Central memory CD4-positive, alpha-beta T cell (primary cell): ENCODE results near the gene CAPN15.

Source experiments
- DNase-seq: peaks from one replicate; pipeline ENCODE4 v3.0.0; 2022

The CAPN15 gene

GRCh38 chr16:548586-548985, 21.1 kb downstream of the CAPN15 start:
- DNase-seq: no peak

DNA sequence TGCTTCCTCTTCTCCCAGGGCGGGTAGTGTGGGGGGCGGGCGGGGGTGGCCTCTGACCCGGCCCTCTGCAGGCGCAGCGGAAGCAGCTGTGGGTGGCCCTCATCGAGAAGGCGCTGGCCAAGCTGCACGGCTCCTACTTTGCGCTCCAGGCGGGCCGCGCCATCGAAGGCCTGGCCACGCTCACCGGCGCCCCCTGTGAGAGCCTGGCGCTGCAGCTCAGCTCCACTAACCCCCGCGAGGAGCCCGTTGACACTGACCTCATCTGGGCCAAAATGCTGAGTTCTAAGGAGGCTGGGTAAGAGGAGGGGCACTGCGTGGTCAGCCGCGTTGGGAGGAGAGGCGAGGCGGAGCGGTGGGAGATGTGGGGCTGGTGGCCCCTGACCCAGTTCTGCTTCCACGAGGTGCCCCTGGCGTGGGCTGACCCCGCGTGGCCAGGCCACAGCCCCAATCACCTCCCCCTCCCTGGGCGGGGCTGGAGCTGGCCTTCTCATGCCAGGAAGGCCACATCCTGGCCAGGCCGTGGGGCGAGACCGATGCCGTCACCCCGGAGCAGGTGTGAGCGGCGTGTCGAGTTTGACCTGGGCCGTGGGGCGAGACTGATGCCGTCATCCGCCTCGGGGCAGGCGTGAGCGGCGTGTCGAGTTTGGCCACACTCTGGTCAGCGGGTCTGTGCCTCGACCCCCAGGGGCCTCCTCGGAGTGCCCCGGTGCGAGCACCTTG, 22.2 kb downstream of the CAPN15 start:
- DNase-seq: no peak

- DNase-seq: no peak
Measured at GRCh38 chr16:551210-551609, 23.7 kb downstream of the CAPN15 start.

- DNase-seq: no peak
Measured at GRCh38 chr16:552171-552570, 24.7 kb downstream of the CAPN15 start.

DNA sequence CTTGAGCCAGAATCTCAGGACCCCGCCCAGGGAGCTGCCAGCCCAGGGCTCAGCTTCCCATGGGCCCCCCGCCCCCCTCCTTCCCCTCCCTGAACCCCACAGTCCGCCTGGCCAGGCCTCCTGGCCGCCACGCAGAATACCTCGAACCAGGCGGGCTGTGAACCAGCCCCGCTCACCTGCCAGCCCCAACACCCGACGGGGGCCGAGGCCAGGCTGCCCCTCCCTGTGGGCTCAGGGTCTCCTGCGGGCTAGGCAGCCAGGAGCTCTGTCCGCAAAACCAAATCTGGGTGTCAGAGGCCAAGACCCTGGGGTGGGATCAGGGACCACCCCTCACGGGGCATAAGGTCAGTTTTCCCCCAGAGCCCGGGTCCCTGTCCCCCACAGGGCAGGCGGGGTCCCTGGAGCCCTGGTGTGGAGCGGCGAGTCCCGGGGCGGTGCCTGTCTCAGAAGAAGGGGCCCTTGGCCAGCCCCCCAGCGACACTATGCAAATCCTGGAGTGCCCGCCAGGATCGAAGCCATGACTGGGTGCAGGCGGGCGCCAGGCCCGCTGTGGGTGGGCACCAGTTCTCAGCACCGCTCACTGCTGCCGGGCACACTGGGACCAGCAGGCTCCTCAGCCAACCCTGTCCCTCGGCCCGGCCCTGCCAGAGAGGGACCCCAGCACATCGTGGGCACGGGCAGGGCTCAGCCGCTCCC, 26.2 kb downstream of the CAPN15 start:
- no peak for DNase-seq

DNA sequence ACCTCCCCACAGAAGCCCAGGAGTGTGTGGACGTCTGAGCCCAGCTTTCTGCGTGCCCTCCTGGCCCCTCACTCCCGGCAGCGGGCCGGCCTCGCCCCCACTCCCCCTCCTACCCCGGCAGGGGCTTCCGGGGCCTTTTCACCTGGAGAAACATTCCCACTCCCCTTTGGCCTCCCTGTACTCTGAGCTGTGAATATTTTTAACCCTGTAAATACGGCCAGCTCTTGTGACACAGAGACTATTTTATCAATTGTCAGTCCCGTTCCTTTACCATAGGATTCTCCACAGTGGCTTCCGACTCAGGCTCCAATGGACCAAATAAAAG, 26.7 kb downstream of the CAPN15 start:
- no peak for DNase-seq

DNA sequence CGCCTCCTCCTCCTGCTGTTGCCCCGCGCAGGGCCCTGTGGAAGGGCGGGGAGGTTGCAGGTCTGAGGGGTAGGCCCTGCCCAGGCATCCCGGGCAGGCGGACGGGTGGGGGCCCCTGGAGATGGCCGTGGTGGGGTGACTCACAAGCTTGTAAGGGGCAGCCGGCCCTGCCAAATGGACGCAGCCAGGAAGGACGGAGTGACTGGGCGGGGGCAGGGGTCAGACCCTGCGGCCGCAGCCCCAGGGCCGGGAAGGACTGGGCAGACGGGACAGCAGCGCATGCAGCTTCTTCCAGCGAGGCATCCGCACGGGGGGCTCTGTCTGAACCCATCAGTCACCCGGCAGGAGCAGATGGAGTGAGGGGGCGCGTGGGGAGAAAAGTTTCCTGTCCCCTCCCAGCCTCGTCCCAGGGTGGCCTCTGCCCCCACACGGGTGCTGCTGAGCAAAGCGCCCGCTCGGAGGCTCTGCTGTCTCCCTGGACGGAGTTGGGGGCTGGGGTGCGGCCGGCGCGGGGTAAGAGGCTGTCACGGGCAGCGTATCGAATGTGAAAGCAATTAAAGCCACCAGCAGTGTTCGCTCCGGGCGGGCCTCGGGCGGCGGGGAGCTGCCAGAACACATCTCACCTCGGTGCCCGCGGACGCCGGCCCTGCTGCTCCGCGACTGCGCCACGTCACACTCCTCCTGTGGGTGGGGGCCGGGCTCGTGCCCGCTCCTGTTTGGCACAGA, 27.3 kb downstream of the CAPN15 start:
- no peak for DNase-seq

- DNase-seq: no peak
Measured at GRCh38 chr16:555528-556473, 28.3 kb downstream of the CAPN15 start.

DNA sequence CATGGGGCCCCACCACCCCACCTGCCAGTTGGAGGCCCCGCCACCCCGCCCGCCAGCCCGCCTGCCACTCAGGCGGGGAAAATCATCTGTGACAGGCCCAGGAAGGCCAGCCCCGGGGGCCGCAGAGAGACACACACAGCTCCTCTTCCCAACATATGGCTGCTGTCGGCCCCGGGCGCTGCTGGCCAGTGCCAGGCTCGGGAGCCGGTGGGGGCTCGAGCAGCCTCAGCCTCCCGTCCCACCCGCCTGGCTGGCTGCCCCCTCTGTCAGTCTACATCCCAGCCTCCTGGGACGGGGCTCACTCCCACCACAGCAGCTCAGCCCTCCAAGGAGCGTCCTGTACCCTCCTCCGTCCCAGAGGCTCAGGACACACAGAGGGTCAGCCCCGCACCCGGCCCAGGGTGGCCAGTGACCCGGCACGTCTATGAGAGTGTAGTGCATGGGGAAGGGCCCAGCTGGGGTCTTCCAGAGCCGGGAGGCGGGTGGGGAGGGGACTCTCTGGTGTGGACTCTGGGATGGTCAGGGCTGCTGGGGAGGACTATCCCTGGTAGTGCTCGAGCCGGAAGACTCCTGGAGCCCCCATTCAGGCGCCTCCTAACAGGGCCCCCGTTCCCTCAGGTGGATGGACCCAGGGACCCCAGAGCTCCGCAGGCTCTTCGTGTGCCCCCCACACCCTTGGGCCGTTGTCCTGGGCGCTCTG, 29.1 kb downstream of the CAPN15 start:
- DNase-seq: no peak

DNA sequence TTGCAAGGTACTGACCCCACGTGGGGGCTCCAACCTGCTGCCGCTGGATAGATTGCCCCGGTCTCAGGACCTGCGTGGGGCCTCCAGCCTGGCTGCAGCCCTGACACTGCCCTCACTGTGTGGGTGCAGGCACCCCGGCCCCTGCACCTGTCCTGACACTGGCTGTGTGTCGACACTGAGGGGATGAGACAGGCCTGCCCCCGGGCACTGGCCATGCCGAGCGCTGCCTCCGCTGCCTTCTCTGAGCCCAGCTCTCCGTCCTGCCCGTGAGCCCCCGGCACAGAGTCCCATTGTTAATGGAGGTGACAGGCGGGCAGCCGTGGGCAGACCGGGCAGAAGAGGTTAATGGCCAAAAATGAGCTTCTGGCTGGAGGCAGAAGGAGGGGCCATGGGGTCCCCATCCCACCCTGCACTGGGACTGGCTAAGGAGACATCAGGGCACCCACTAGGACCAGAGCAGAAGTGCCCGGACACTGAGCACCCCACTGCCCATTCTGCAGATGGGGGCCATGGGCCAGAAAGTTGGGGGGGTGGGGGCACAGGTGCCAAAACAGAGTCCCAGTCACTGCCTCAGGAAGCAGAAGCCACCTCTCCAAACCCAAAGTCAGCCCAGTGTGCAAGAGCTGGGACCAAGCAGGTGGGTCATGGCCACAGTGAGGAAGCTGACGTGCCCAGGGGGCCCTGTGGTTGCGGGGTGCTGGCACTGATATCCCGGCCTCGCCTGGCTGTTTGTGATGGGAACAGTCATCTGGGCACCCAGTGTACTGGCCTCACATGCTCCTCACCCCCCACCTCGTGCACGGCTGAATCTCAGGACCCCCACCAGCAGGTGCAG, 30.2 kb downstream of the CAPN15 start:
- no peak for DNase-seq

GRCh38 chr16:558298-559020, 30.9 kb downstream of the CAPN15 start:
- no peak for DNase-seq

DNA sequence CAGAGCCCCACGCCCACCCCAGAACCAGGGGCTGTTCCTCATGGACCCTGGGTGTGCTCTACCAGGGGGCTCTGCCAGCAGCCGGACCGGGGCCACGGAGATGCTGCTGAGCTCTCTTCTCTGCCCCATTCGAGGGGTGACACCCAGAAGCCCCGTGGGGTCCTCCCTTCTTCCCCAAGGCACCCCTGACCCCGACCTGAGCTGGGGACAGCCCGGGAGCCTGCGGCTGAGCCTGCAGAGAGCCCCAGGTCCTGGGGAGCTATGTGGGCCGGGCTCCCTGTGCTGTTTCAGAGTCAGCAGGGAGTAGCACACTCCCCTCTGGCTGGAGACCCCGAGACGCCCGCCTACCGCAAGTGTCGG, 31.5 kb downstream of the CAPN15 start:
- DNase-seq: no peak

GRCh38 chr16:559411-560203, 32.1 kb downstream of the CAPN15 start:
- no peak for DNase-seq

DNA sequence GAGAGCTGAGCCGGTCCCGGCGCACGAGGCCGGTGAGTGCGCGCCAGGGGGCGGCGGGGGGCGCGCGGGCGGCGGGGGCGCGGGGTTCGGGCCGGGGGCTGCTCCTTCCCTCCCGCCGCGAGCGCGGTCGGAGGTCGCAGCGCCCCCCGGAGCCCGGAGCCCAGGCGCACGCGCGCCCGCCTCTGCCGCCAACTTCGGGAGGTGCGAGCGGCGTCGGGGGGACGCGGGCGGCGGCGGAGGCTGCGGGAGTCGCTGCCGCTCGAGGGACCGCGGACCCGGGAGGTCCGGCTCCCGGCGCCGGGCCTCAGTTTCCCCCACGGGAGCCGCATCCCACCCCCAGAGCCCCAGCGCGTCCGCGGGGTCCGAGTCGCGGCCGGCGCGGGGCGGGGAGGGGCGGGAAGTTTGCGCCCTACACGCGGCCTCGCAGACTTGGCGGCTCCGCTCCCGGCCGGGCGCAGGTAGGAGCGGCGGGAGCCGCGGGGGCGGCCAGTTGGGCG, 32.7 kb downstream of the CAPN15 start, which contains the start of gene PRR35:
Gene PRR35 (plus strand): TSS at position 191 of the 497 bp plus-strand sequence. CDS start 2,901 bp downstream, outside the sequence.
- DNase-seq: no peak

GRCh38 chr16:560701-561412, 33.3 kb downstream of the CAPN15 start:
- no peak for DNase-seq

DNA sequence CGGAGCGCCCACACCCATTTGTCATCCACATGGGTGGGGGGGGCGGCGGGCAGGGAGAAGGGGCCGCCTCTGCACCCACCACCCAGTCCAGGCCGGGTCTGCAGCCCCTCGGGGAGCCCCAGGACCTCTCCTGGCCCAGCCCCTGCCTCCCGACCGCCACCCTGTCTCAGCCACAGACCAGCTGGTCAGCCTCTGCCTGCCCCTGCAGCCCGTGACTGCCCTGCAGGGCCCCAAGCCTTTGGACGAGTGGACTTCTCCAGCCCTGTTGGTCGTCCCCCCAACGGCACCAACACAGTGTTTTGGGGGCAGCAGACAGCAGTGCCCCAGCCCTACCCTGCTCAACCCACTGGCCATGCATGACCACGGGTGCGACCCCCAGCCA, 33.9 kb downstream of the CAPN15 start:
- no peak for DNase-seq

GRCh38 chr16:561957-562938, 34.7 kb downstream of the CAPN15 start:
- DNase-seq: no peak
